ENCODE results near the gene CDC42BPA.
A peak's percentile ranks its signal among the peaks of the same experiment; 100 is the strongest.
"Not testable (repeated sequence)": the region's sequence is repeated elsewhere in the genome, so short reads cannot be mapped to it uniquely, and the experiment has no call there.

Gene CDC42BPA

GRCh38 chr1:227253065-227253464 lies 65.2 kb downstream of the CDC42BPA start:
- no peak for DNase-seq

DNA sequence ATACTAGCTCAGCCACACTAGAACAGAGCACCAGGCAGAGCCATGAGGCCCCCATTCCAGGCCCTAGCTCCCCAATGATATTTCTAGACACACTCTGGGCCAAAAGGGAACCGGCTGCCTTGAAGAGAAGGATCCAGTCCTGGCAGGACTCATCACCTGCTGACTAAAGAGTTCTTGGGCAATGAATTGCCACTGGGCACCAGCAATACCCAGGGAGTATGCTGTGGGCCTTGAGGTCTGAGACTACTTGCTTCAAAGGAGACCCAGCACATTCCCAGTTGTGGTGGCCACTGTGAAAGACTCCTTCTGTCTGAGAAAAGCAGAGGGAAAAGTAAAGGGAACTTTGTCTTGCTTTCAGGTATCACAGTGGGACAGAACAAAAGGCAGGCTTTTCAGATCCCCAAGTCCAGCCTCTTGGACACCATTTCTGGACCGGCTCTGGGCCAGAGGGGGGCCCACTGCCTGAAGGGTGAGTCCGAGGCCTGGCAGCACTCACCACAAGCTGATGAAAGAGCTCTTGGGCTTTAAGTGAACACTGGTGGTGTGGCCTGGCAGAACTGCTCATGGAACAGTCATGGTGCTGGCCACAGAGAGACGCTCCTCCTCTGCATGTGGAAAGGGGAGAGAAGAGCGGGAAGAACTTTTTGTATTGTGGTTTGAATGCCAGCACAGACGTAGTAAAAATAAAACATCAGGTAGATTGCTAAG lies 72.5 kb downstream of the CDC42BPA start:
- DNase-seq = no peak

DNA sequence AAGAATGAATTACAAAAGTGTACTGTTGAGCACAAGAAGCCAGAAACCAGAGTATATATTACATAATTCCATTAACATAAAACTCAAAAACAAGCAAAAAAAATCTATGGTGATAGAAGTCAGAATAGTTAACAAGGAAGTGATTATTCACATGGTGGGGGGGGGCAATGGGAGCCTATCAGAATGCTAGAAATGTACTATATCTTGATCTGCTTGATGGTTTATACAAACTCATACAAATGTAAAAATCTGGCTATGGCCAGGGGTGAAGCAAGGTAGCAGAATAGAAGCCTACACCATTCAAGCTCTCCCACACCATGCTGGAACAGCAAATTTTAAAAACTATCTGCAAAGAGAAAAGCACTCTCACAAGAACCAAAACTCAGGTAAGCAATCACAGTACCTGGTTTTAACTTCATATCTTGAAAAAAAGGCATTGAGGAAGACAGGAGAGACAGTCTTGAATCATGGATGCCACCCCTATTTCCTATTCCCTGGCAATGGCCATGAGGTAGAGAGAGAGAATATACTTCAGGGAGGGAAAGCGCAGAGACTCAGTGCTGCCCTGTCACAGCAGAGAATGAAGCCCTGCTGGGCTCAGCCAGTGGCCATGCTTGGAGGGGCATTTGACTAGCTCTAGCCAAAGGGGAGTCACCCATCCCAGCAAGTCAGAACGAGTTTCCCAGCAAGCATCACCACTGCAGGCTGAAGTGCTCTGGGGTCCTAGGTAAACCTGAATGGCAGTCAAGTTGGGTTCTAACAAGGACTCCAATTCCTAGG lies 73.8 kb downstream of the CDC42BPA start:
- DNase-seq = no peak

DNA sequence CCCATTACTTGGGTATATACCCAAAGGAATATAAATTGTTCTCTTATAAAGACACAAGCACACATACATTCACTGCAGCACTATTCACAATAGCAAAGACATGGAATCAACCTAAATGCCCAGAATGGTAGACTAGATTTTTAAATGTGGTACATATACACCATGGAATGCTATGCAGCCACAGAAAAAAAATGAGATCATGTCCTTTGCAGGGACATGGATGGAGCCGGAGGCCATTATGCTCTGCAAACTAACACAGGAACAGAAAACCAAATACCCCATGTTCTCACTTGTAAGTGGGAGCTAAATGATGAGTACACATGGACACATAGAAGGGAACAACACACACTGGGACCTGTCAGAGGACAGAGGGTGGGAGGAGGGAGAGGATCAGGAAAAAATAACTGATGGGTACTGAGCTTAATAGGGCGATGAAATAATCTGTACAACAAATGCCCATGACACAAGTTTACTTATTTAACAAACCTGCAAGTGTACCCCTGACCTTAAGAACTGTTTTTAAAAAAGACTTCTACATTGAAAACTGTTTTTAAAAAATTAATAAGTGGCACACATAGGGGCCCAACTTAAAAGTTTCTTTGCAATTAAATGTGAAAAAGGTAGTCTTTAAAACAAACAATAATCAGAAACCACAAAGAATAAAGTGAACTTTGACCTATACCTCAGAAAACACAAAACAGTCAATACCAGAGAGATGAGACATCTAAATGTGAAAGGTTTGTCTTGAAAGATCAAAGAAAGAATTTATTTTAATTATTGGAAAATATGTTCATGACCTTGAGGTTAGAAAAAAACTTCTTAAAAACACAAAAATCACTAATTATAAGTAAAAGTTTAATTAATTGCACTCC lies 75.2 kb downstream of the CDC42BPA start:
- no peak for DNase-seq

DNA sequence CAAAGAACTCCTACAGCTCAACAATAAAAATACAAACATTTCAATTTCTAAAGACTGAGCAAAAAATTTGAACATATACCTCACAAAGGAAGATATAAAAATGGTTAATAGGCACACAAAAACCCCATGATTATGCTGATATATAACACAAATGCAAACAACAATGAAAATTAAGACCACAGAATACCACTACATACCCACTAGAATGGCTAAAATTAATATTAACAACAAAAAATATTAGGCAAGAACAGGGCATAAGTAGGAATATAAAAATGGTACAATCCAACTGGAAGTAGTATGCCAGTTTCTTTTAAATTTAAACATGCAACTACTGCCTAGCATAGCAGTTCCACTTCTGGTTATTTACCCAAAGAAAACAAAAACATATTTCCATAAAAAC lies 77.3 kb downstream of the CDC42BPA start:
- DNase-seq = no peak

DNA sequence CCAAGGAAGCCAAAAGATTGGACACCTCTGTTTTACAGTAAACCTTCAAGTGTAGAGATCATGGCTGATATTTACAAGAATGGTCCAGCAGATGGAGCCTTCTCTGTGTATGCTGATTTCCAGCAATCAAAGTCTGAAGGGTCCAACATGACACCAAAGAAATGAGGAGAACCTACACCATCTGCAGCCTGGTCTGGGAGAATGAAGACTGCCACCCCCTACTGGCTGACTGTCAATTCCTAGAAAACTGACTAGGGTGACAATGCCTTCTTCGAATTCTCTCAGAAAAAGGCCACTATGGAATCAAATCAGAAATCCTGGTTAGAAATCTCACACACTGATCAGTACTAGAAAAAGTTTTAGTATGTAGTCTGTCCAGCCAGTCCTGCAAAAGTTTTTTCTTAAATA lies 83.3 kb downstream of the CDC42BPA start:
- DNase-seq = peak; percentile 42

GRCh38 chr1:227231128-227231527 lies 87.2 kb downstream of the CDC42BPA start:
- DNase-seq = not testable (repeated sequence)

DNA sequence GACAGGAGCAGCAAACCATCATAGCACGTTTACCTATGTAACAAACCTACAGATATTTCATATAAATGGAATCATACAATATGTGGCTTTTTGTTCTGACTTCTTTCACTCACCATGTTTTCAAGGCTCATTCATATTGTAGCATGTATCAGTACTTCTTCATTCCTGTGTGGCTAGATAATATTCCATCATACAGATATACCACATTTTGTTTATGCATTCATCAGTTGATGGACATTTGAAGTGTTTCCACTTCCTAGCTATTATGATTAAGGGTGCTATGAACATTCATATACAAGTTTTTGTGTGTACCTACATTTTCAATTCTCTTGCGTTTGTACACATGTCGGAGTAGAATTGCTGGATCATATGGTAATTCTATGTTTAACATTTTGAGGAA lies 90.1 kb downstream of the CDC42BPA start:
- DNase-seq = no peak

- no peak for DNase-seq
Observed at GRCh38 chr1:227227761-227228160, 90.5 kb downstream of the CDC42BPA start.

GRCh38 chr1:227225715-227226346 lies 92.5 kb downstream of the CDC42BPA start:
- no peak for DNase-seq

DNA sequence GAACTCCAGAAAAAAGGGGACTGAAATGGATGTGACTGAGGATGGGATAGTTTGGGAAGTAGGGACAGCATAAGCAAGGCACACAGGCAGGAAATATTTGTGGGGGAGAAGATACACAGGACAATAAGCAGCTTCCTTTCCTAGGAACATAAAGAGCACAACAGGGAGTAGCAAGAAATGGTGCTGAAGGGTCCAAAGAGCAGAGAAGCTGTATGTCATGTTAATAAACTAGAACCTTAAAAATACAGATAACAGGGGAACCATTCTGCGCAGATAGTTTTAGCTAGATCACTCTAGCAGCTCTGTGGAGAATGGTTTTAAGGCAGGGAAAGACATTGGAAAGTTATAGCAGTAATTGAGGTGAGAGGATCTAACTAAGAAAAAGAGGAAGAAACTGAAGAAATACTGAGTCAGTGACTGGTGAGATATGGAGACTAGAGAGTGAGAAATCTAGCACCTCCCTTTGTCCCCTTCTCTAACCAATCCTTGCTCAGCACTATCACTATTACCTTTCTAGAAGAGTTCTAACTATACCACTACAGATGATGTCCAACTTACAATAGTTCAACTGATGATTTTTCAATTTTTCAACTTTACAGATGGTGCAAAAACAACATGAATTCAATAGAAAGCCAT lies 95.0 kb downstream of the CDC42BPA start:
- DNase-seq = no peak

DNA sequence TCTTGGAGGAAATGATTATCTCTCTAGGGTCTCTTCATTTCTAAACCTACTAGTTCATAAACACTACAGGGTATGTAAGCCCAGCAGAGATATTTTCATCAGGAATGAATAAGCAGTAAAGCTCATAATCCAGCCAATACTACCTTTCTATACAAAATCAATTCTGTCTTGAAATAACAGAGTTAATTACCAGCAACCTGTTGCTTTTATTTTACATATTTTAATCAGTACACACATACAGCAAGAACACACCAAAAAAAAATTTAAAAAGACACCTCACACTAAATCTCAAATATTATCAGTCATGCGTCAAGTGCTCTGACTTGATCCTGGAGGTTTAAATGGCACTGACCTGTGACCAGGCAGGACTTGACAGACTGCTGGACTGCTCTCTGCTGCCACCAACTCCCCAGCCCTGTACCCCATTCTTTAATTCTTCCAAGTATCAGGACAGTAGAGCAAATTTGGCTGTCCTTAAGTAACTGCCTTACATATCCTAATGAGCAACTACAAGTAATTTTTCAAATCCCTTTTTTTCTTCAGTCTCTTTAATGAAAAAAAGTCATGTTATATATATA lies 98.5 kb downstream of the CDC42BPA start:
- DNase-seq = no peak

- no peak for DNase-seq
Observed at GRCh38 chr1:227218870-227219573, 99.3 kb downstream of the CDC42BPA start.

- DNase-seq = no peak
Observed at GRCh38 chr1:227215863-227216510, 102.3 kb downstream of the CDC42BPA start.

DNA sequence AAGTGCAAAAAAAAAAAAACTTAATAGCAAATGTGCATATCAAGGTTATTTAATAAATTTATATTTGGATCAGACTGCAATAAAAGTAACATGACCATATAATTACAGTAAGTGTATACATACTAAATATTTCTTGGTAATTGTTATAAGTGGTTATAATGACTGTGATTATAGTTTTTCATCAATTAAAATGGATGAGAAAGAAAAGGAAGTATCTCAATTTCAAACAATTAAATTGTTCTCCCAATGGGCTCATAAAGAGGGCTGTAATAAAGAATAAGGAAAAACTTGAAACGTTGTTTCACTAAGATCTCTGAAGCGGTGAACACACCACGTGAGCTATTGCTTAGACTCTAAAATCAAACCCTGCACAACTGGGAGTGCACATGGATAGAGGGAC lies 104.1 kb downstream of the CDC42BPA start:
- DNase-seq = no peak

GRCh38 chr1:227213426-227213825 lies 104.9 kb downstream of the CDC42BPA start:
- DNase-seq = no peak

GRCh38 chr1:227212164-227212563 lies 106.1 kb downstream of the CDC42BPA start:
- DNase-seq = no peak

DNA sequence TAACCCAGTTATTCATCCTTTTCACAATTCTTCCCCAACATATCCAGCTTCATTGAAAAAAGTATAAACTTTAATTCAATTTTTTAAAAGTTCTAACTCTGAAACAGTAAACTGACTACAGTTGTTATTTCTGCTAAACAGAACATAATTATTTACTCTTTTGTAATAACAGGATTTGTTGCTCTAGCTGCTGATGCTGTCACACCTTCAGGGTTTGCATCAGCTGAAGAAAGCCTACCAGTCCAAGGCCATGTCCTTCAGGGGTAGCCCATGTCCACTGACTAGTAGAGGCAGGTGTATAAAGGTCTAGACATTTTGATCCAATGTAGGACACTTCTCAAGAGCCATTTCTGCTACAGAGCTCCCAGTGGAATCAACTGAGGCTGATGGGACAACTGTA lies 107.7 kb downstream of the CDC42BPA start:
- DNase-seq = no peak

DNA sequence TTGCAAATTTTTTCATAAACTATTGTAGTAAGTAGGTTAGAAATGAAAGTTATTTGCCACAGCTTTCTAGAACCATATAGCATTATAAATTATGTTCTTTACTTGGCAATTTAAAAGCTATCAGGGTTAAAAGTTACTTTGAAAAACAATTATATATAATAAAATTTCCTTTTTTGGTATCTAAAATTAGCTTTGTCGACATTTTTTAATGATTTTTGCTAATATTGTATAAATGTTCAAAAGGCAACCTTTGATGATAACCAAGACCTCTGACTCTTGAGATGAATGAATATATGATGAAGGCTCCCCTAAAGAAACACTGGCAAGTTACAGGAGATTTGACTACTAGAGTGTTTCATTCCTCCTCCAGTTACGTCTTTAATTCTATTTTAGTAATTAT lies 121.2 kb downstream of the CDC42BPA start:
- no peak for DNase-seq

DNA sequence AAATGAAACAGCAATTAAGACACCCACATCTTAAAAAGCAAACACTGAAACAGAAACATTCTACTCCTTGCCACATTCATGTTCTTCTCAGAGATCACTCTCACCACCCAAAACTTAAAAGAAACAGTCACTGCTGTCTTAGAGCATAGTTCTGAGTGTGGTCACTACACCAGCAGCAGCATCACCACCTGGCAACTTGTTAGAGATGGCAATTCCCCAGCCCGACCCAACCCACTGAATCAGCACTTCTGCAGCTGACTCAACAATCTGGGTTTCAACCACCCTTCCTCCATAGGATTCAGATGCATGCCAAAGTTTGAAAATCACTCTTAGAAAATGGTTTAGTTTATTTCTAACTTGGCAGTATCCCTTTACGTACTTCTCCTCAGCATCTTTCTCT lies 126.1 kb downstream of the CDC42BPA start:
- DNase-seq = no peak

GRCh38 chr1:227191607-227192006 lies 126.7 kb downstream of the CDC42BPA start:
- DNase-seq = no peak
